Neuronal stem cell (in vitro differentiated cells): ENCODE measurements around the gene POGZ.

Experiments
- DNase-seq: peaks from one replicate; pipeline ENCODE4 v3.0.0-alpha.2; 2013; ENCODE audit warnings: low spot score
- H2AFZ ChIP-seq: one replicate; pipeline ENCODE4 v1.6.1; 2013; ENCODE audit warnings: mild to moderate bottlenecking, low read length, inconsistent platforms
- H2AK5ac ChIP-seq: 2 replicates; pipeline ENCODE4 v1.6.1; 2013; ENCODE audit warnings: low read depth, mild to moderate bottlenecking, inconsistent platforms, low read length, moderate library complexity, mixed read lengths
- H2BK120ac ChIP-seq: 2 replicates; pipeline ENCODE4 v1.6.1; 2013; ENCODE audit warnings: low read depth, mild to moderate bottlenecking, inconsistent platforms, low read length, moderate library complexity, mixed read lengths
- H2BK12ac ChIP-seq: one replicate; pipeline ENCODE4 v1.6.1; 2013; ENCODE audit warnings: low read length, inconsistent platforms
- H2BK15ac ChIP-seq: 2 replicates; pipeline ENCODE4 v1.6.1; 2013; ENCODE audit warnings: mild to moderate bottlenecking, low read length, inconsistent platforms, mixed read lengths
- H2BK5ac ChIP-seq: one replicate; pipeline ENCODE4 v1.6.1; 2013; ENCODE audit warnings: inconsistent platforms, mild to moderate bottlenecking, low read length, moderate library complexity
- H3K14ac ChIP-seq: one replicate; pipeline ENCODE4 v1.6.1; 2013; ENCODE audit warnings: low read length, inconsistent platforms
- H3K18ac ChIP-seq: 2 replicates; pipeline ENCODE4 v1.6.1; 2013; ENCODE audit warnings: low read length, inconsistent platforms
- H3K23ac ChIP-seq: 2 replicates; pipeline ENCODE4 v1.6.1; 2013; ENCODE audit warnings: low read depth, mild to moderate bottlenecking, mixed read lengths, low read length, inconsistent platforms; ENCODE audit not compliant: poor library complexity
- H3K27ac ChIP-seq: replicated peaks from 3 replicates; pipeline ENCODE4 v1.5.1; 2013; ENCODE audit warnings: low read length, inconsistent platforms
- H3K27me3 ChIP-seq, 3 experiments: 2 replicates each; pipeline ENCODE4 v1.6.1; 2013; ENCODE audit warnings: low read length in 3 of 3, mild to moderate bottlenecking in 2 of 3, inconsistent platforms in 1 of 3, low read depth in 1 of 3, mixed read lengths in 1 of 3, moderate library complexity in 1 of 3; ENCODE audit not compliant: control insufficient read depth in 3 of 3, insufficient read depth in 3 of 3
- H3K36me3 ChIP-seq, 2 donors: replicated peaks in 1 of 2; 2 replicates each; pipeline ENCODE4 v1.6.1; 2013; ENCODE audit warnings: low read length in 2 of 2; ENCODE audit not compliant: control insufficient read depth in 2 of 2, insufficient read depth in 2 of 2
- H3K4ac ChIP-seq: 2 replicates; pipeline ENCODE4 v1.6.1; 2013; ENCODE audit warnings: inconsistent platforms, mild to moderate bottlenecking, low read length, moderate library complexity
- H3K4me1 ChIP-seq, 2 donors: 1 replicate in 1 of 2; 2 replicates in 1 of 2; pipeline ENCODE4 v1.6.1; 2013; ENCODE audit warnings: low read length in 2 of 2, low read depth in 1 of 2; ENCODE audit not compliant: control insufficient read depth in 2 of 2, insufficient read depth in 1 of 2
- H3K4me2 ChIP-seq: one replicate; pipeline ENCODE4 v1.6.1; 2013; ENCODE audit warnings: mild to moderate bottlenecking, low read length, inconsistent platforms; ENCODE audit not compliant: insufficient read depth, poor library complexity, severe bottlenecking
- H3K4me3 ChIP-seq, 2 donors: 2 replicates each; pipeline ENCODE4 v1.5.1; 2013; ENCODE audit warnings: low read length in 2 of 2, mild to moderate bottlenecking in 2 of 2, inconsistent platforms in 1 of 2, moderate library complexity in 1 of 2
- H3K79me1 ChIP-seq: one replicate; pipeline ENCODE4 v1.6.1; 2013; ENCODE audit warnings: low read depth, mild to moderate bottlenecking, inconsistent platforms, low read length, moderate library complexity
- H3K9ac ChIP-seq: one replicate; pipeline ENCODE4 v1.6.1; 2013; ENCODE audit warnings: mild to moderate bottlenecking, low read depth, low read length, inconsistent platforms; ENCODE audit not compliant: poor library complexity
- H3K9me3 ChIP-seq, 2 donors: replicated peaks in 1 of 2; 2 replicates each; pipeline versions ENCODE3 to v1.6.1; 2013; ENCODE audit warnings: low read length in 2 of 2, mild to moderate bottlenecking in 2 of 2, inconsistent platforms in 1 of 2, low read depth in 1 of 2, mixed read lengths in 1 of 2, moderate library complexity in 1 of 2; ENCODE audit not compliant: control insufficient read depth in 2 of 2, insufficient read depth in 1 of 2
- H4K8ac ChIP-seq: one replicate; pipeline ENCODE4 v1.6.1; 2013; ENCODE audit warnings: low read depth, mild to moderate bottlenecking, inconsistent platforms, low read length, moderate library complexity
- H4K91ac ChIP-seq: one replicate; pipeline ENCODE4 v1.6.1; 2013; ENCODE audit warnings: low read length, low read depth, mild to moderate bottlenecking, inconsistent platforms; ENCODE audit not compliant: poor library complexity
- WGBS, 2 donors: extraction: QIAGEN DNeasy Blood & Tissue Kit; methylation state at CpG; one replicate each; pipeline ENCODE4 v1.1.7; 2013; ENCODE audit warnings: missing lambda C conversion rate in 2 of 2, mixed read lengths in 1 of 2; ENCODE audit not compliant: insufficient read length in 2 of 2, insufficient replicate concordance in 1 of 2; ENCODE audit errors: extremely low coverage in 2 of 2; 5-methylcytosine and 5-hydroxymethylcytosine counted together

Gene POGZ

DNA sequence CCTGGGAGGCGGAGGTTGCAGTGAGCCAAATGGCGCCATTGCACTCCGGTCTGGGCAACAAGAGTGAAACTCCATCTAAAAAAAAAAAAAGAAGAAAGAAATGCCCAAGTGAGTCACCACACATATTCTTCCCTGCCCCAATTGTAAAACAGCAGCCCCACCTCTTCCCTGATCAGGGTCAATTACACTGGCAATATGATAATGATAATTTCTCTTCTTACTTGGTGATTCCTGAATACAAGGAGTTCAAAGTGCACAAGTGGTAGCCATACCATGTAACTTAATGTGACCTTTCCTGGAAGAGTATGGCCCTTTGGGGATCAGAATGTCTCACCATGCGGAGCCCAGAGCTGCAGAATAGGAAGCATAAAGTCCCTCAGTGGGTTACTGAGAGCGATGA, 40.1 kb upstream of the POGZ start:
- Histone ChIP-seq H3K9ac (no peak overlapping the region), H3K36me3 (no peaks in the 10 kb centered on the region), H4K91ac (no peak overlapping the region), H2AFZ (no peak overlapping the region), H2BK12ac (no peak overlapping the region), H3K4ac (no peak overlapping the region), H3K14ac (no peak overlapping the region), H3K4me1 (peaks cover 6 to 10% of the 10 kb centered on the region in 2 donors), H3K23ac (no peak overlapping the region), H2BK120ac (no peak overlapping the region), H2BK5ac (no peak overlapping the region), H3K9me3 (no peaks in the 10 kb centered on the region), H4K8ac (no peak overlapping the region), H3K27me3 (peaks cover 0 to 11% (median 0%) of the 10 kb centered on the region in 3 experiments), H2AK5ac (no peak overlapping the region), H3K4me2 (no peak overlapping the region), H3K79me1 (no peaks in the 10 kb centered on the region), H2BK15ac (no peak overlapping the region), H3K27ac (no peak overlapping the region), H3K4me3 (no peak overlapping the region), H3K18ac (no peak overlapping the region)
- no peak for DNase-seq
- no CpG with 5 or more reads among the region's 5 CpGs for WGBS, 2 donors

DNA sequence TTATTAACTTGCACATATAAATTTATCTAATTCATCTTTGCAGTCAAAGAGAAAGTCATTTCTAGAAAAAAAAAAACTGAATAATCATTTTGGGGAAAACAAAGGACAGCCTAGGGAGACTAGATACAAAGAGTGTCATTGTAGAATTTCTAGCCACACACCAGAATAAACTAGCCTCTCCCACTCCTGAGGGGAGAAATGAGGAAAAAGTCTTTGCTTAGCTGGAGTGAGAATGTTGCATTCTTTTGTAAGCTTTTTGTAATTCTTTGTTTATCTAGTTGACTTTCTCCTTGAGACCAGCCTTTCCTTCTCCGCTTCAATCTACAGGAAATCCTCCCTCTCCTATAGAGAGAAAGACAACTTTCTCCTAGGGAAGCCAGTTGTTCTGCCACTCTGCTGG, 36.0 kb upstream of the POGZ start:
- no peak overlapping the region for H2BK5ac ChIP-seq
- H2AFZ ChIP-seq = peak overlapping the region; percentile 79
- H3K27me3 ChIP-seq = peaks cover 0 to 2% (median 0%) of the 10 kb centered on the region in 3 experiments
- H4K91ac ChIP-seq = no peak overlapping the region
- H3K18ac ChIP-seq = no peak overlapping the region
- H3K36me3 ChIP-seq = no peaks in the 10 kb centered on the region
- no peak overlapping the region for H2BK15ac ChIP-seq
- H3K27ac ChIP-seq = peak overlapping the region; percentile 37
- no peak overlapping the region for H2AK5ac ChIP-seq
- no peak for DNase-seq
- H3K4ac ChIP-seq = no peak overlapping the region
- no peak overlapping the region for H4K8ac ChIP-seq
- H3K23ac ChIP-seq = no peak overlapping the region
- H2BK120ac ChIP-seq = no peak overlapping the region
- no peaks in the 10 kb centered on the region for H3K9me3 ChIP-seq
- no peaks in the 10 kb centered on the region for H3K79me1 ChIP-seq
- no peak overlapping the region for H2BK12ac ChIP-seq
- WGBS, 2 donors = no CpG with 5 or more reads among the region's 1 CpG
- no peak overlapping the region for H3K4me2 ChIP-seq
- H3K14ac ChIP-seq = no peak overlapping the region
- H3K4me1 ChIP-seq = peaks cover 3 to 7% of the 10 kb centered on the region in 2 donors
- H3K4me3 ChIP-seq = no peak overlapping the region
- H3K9ac ChIP-seq = no peak overlapping the region

DNA sequence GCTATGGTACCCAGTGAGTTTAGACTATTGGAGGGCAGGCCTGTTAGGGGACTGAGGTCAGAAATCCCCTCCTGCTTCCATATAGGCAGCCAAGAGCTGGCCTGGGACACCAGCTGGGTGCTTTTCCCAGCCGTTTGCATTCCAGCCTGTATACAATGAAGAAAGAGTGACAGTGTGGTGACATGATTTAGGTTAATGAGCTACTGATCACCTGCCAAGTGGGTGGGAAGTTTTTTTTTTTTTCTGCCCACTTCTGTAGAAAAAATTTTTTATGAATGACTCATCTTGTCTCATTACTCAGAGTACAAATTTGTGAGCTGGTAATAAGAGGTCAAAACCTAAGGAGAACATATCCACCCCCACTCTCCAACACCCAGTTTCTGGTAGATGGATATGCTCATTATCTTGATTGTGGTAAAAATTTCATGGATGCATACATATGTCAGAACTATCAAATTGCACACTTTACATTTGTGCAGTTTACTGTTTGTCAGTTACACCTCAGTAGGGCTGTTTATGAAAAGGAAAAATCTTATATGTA, 35.5 kb upstream of the POGZ start:
- no peak overlapping the region for H3K4ac ChIP-seq
- no peak overlapping the region for H4K91ac ChIP-seq
- H3K4me2 ChIP-seq = no peak overlapping the region
- DNase-seq = no peak
- H3K23ac ChIP-seq = no peak overlapping the region
- no peak overlapping the region for H3K9ac ChIP-seq
- peak overlapping the region; percentile 25 for H3K27ac ChIP-seq
- H3K27me3 ChIP-seq = peaks cover 0 to 2% (median 0%) of the 10 kb centered on the region in 3 experiments
- H2AK5ac ChIP-seq = no peak overlapping the region
- peaks cover 3 to 7% of the 10 kb centered on the region in 2 donors for H3K4me1 ChIP-seq
- H3K14ac ChIP-seq = no peak overlapping the region
- H2BK120ac ChIP-seq = no peak overlapping the region
- H2AFZ ChIP-seq = peak overlapping the region; percentile 79
- no CpG with 5 or more reads among the region's 1 CpG for WGBS, 2 donors
- H3K79me1 ChIP-seq = no peaks in the 10 kb centered on the region
- no peak overlapping the region for H3K18ac ChIP-seq
- no peak overlapping the region for H2BK15ac ChIP-seq
- no peaks in the 10 kb centered on the region for H3K9me3 ChIP-seq
- H2BK12ac ChIP-seq = no peak overlapping the region
- H3K4me3 ChIP-seq = no peak overlapping the region
- no peaks in the 10 kb centered on the region for H3K36me3 ChIP-seq
- H2BK5ac ChIP-seq = no peak overlapping the region
- H4K8ac ChIP-seq = no peak overlapping the region

DNA sequence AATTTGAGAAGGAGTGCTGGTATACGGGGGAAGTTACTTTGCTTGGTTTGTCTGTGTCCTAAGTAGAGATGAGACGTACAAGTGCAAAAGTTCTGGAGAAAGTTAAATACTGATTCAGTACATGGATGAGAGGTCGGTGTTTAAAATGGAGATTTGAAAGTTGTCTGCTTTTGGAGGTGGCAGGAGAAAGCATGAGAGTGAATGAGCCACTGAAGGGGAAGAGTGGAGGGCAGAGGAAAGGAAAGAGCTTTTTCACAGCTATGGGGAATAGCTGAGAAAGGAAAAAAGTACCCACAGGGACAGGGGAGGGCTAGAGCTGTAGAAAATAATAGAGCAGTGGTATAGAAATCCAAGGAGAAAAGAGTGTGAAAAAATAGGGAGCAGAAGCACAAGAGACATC, 33.7 kb upstream of the POGZ start:
- Histone ChIP-seq H3K79me1 (no peaks in the 10 kb centered on the region), H3K23ac (no peak overlapping the region), H2BK12ac (no peak overlapping the region), H3K9me3 (no peaks in the 10 kb centered on the region), H3K27ac (no peak overlapping the region), H2BK15ac (no peak overlapping the region), H2BK120ac (no peak overlapping the region), H2AK5ac (no peak overlapping the region), H3K9ac (no peak overlapping the region), H3K14ac (no peak overlapping the region), H2BK5ac (no peak overlapping the region), H3K4me1 (peaks cover 3 to 7% of the 10 kb centered on the region in 2 donors), H3K36me3 (no peaks in the 10 kb centered on the region), H3K4me2 (no peak overlapping the region), H4K91ac (no peak overlapping the region), H2AFZ (no peak overlapping the region), H3K27me3 (peaks cover 0 to 2% (median 0%) of the 10 kb centered on the region in 3 experiments), H3K18ac (no peak overlapping the region), H4K8ac (no peak overlapping the region), H3K4ac (no peak overlapping the region), H3K4me3 (no peak overlapping the region)
- 100% methylated on average over 1 of the region's 3 CpGs; no CpG with 5 or more reads in 1 of the 2 donors for WGBS, 2 donors
- DNase-seq = no peak
